DND-41 (cell line): ENCODE data around the gene REEP6.

Source experiments
- ATAC-seq: fragments of 200-7000 bp; cut with Tn5 transposase; 3 replicates; pipeline ENCODE4 v1.9.1; 2021; ENCODE audit warnings: low read depth; ENCODE audit not compliant: insufficient read depth
- DNase-seq: peaks from one replicate; pipeline ENCODE4 v3.0.0-alpha.2; 2020
- H2AFZ ChIP-seq: 2 replicates; pipeline ENCODE4 v1.6.0; 2012; ENCODE audit warnings: low read depth, low read length
- H3K27ac ChIP-seq: 2 replicates; pipeline ENCODE4 v1.5.1; 2012; ENCODE audit warnings: low read length, inconsistent platforms
- H3K27me3 ChIP-seq: fragments of 200-600 bp; sonication (generic); 2 replicates; pipeline ENCODE4 v1.6.0; 2012; ENCODE audit warnings: low read length, mild to moderate bottlenecking, inconsistent platforms; ENCODE audit not compliant: insufficient read depth, poor library complexity
- H3K36me3 ChIP-seq: 2 replicates; pipeline ENCODE4 v1.5.1; 2012; ENCODE audit warnings: low read length, inconsistent platforms; ENCODE audit not compliant: insufficient read depth
- H3K4me1 ChIP-seq: 2 replicates; pipeline ENCODE4 v1.5.1; 2012; ENCODE audit warnings: mild to moderate bottlenecking, low read length; ENCODE audit not compliant: insufficient read depth
- H3K4me2 ChIP-seq: 2 replicates; pipeline ENCODE4 v1.6.0; 2012; ENCODE audit warnings: mild to moderate bottlenecking, moderate library complexity, low read length, inconsistent platforms; ENCODE audit not compliant: insufficient read depth
- H3K4me3 ChIP-seq, 2 experiments: fragments of 200-600 bp in 1 of 2; shearing (Covaris generic) in 1 of 2; 2 replicates each; pipeline ENCODE4 v1.5.1; 2012 to 2016; ENCODE audit warnings: inconsistent platforms in 2 of 2, low read length in 2 of 2, mild to moderate bottlenecking in 2 of 2, low read depth in 1 of 2, moderate library complexity in 1 of 2
- H3K79me2 ChIP-seq: 2 replicates; pipeline ENCODE4 v1.6.0; 2012; ENCODE audit warnings: low read length, inconsistent platforms; ENCODE audit not compliant: insufficient read depth
- H3K9ac ChIP-seq: 2 replicates; pipeline ENCODE4 v1.6.0; 2012; ENCODE audit warnings: low read depth, mild to moderate bottlenecking, inconsistent platforms, low read length, moderate library complexity
- H3K9me3 ChIP-seq: 2 replicates; pipeline ENCODE4 v1.5.1; 2012; ENCODE audit warnings: low read length, moderate library complexity, mild to moderate bottlenecking, inconsistent platforms; ENCODE audit not compliant: insufficient read depth, severe bottlenecking
- H4K20me1 ChIP-seq: 2 replicates; pipeline ENCODE4 v1.6.0; 2012; ENCODE audit warnings: low read length; ENCODE audit not compliant: insufficient read depth
- EZH2 ChIP-seq: IDR thresholded peaks from 3 replicates; pipeline ENCODE4 v1.6.1; 2012; ENCODE audit warnings: borderline replicate concordance, low read depth, mild to moderate bottlenecking, moderate library complexity, low read length, inconsistent platforms; ENCODE audit not compliant: severe bottlenecking
- TF ChIP-seq, protein P1 (sequence below): IDR thresholded peaks from 2 replicates; pipeline ENCODE4 v1.5.1; 2012; ENCODE audit warnings: borderline replicate concordance, low read length, moderate library complexity, mild to moderate bottlenecking; ENCODE audit not compliant: poor library complexity, severe bottlenecking; ENCODE audit errors: extremely low read depth

Gene REEP6

GRCh38 chr19:1507763-1508506, 17.0 kb downstream of the REEP6 start:
- no peaks in the 10 kb centered on the region; the same call in 1 of the 2 replicates for H4K20me1 ChIP-seq
- no peak overlapping the region for H3K9ac ChIP-seq
- H3K4me3 ChIP-seq, result no peak overlapping the region
- H3K27ac ChIP-seq, result no peak overlapping the region
- no peaks in the 10 kb centered on the region for H3K36me3 ChIP-seq
- H3K4me2 ChIP-seq, result no peak overlapping the region
- no peaks in the 10 kb centered on the region for H3K79me2 ChIP-seq
- H3K4me1 ChIP-seq, result 0 out of 2 replicates have a peak, but pooled peaks cover 3% of the 10 kb centered on the region
- peak overlapping the region; percentile 43; the same call in 1 of the 2 replicates for H2AFZ ChIP-seq
- H3K9me3 ChIP-seq, result no peaks in the 10 kb centered on the region
- DNase-seq, result peak; percentile 92
- TF ChIP-seq EZH2, result no peak
- TF ChIP-seq, protein P1, sequence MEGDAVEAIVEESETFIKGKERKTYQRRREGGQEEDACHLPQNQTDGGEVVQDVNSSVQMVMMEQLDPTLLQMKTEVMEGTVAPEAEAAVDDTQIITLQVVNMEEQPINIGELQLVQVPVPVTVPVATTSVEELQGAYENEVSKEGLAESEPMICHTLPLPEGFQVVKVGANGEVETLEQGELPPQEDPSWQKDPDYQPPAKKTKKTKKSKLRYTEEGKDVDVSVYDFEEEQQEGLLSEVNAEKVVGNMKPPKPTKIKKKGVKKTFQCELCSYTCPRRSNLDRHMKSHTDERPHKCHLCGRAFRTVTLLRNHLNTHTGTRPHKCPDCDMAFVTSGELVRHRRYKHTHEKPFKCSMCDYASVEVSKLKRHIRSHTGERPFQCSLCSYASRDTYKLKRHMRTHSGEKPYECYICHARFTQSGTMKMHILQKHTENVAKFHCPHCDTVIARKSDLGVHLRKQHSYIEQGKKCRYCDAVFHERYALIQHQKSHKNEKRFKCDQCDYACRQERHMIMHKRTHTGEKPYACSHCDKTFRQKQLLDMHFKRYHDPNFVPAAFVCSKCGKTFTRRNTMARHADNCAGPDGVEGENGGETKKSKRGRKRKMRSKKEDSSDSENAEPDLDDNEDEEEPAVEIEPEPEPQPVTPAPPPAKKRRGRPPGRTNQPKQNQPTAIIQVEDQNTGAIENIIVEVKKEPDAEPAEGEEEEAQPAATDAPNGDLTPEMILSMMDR, result no peak
- peak; percentile 85 for ATAC-seq
- H3K27me3 ChIP-seq, result no peaks in the 10 kb centered on the region

GRCh38 chr19:1508507-1508856, 17.5 kb downstream of the REEP6 start:
- H3K36me3 ChIP-seq, result no peaks in the 10 kb centered on the region
- H3K4me3 ChIP-seq, result no peak overlapping the region

DNA sequence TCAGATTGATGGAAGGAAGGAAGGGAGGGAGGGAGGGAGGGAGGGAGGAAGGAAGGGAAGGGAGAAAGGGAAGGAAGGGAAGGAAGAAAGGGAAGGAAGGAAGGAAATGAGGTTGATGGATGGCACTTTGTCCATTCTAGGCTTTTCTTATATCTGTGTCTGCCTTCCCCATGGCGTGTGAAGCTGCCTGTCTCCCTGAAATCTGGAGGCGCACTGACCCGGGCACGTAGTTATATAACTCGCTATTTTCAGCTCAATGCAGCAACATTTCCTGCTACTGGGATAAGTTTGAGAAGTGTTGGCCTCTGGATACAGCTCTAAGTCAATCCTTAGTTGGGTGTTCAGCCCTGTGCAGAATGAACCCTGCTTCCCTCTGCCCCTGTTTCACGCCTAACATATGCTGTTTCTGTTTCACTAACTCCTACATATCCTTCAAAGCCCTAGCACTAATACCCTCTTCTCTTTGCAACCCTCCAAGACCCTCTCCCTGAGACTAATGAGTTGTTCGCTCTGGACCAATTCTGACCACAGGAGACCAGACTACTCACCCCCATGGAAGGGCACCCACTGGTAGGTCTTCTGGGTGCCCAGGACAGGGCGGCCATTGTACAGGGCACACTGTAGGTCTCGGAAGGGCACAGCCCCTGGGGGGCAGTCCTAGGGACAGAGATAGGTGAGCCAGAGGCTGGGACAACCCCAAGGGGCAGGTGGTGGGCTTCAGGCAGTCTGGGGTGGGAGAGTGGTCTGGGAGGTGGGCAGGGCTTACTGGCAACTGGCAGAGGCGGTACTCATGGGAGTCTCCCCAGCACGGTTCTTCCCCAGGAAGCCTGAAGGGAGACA, 18.8 kb downstream of the REEP6 start:
- Histone ChIP-seq H3K79me2 (no peaks in the 10 kb centered on the region), H3K27me3 (no peaks in the 10 kb centered on the region), H3K4me2 (no peak overlapping the region), H3K4me1 (no peaks in the 10 kb centered on the region), H3K9me3 (no peaks in the 10 kb centered on the region), H3K27ac (no peak overlapping the region), H3K36me3 (no peaks in the 10 kb centered on the region), H3K9ac (no peak overlapping the region), H2AFZ (no peak overlapping the region), H3K4me3 (no peak overlapping the region), H4K20me1 (no peaks in the 10 kb centered on the region; the same call in 1 of the 2 replicates)
- DNase-seq, result no peak
- TF ChIP-seq EZH2, result no peak
- no peak for ATAC-seq

More at GRCh38 chr19:1508507-1508856, 17.5 kb downstream of the REEP6 start:
- H3K27me3 ChIP-seq, result no peaks in the 10 kb centered on the region
- 0 out of 2 replicates have a peak, but pooled peaks cover 3% of the 10 kb centered on the region for H3K4me1 ChIP-seq
- DNase-seq (no peak), ATAC-seq (no peak)
- no peak overlapping the region for H3K4me2 ChIP-seq
- H3K9ac ChIP-seq, result no peak overlapping the region
- no peaks in the 10 kb centered on the region; the same call in 1 of the 2 replicates for H4K20me1 ChIP-seq
- TF ChIP-seq, protein P1, result no peak
- no peak for TF ChIP-seq EZH2
- no peaks in the 10 kb centered on the region for H3K79me2 ChIP-seq
- H2AFZ ChIP-seq, result no peak overlapping the region
- no peaks in the 10 kb centered on the region for H3K9me3 ChIP-seq
- no peak overlapping the region for H3K27ac ChIP-seq

GRCh38 chr19:1510442-1510806, 19.4 kb downstream of the REEP6 start:
- ATAC-seq (no peak), DNase-seq (no peak)
- H3K9ac ChIP-seq, result no peak overlapping the region
- TF ChIP-seq EZH2, result no peak
- TF ChIP-seq, protein P1, result no peak
- no peaks in the 10 kb centered on the region for H3K27me3 ChIP-seq
- H3K4me2 ChIP-seq, result no peak overlapping the region
- no peaks in the 10 kb centered on the region for H3K36me3 ChIP-seq
- H3K79me2 ChIP-seq, result no peaks in the 10 kb centered on the region
- H3K4me1 ChIP-seq, result no peaks in the 10 kb centered on the region
- no peak overlapping the region for H3K27ac ChIP-seq
- no peak overlapping the region for H3K4me3 ChIP-seq
- H2AFZ ChIP-seq, result no peak overlapping the region
- no peaks in the 10 kb centered on the region for H3K9me3 ChIP-seq
- H4K20me1 ChIP-seq, result no peaks in the 10 kb centered on the region; the same call in 1 of the 2 replicates
